H1 (cell line): ENCODE results near the gene TMEM25.

Source experiments
- CEBPB ChIP-seq: IDR thresholded peaks from 2 replicates; pipeline ENCODE4 v1.6.1; 2012; ENCODE audit warnings: low read depth, low read length
- CREB1 ChIP-seq: IDR thresholded peaks from 2 replicates; pipeline ENCODE4 v1.6.1; 2012; ENCODE audit warnings: inconsistent platforms
- CTCF ChIP-seq, 3 experiments: IDR thresholded peaks; 1 replicate in 2 of 3; 2 replicates in 1 of 3; pipeline versions ENCODE4 v1.5.1 to v1.6.1; 2011; ENCODE audit warnings: low read length in 3 of 3, mild to moderate bottlenecking in 3 of 3, inconsistent platforms in 2 of 3, low read depth in 1 of 3, moderate library complexity in 1 of 3; ENCODE audit not compliant: insufficient read depth in 1 of 3; ENCODE audit errors: control extremely low read depth in 1 of 3
- EZH2 ChIP-seq: fragments of 200-600 bp; sonication (generic); IDR thresholded peaks from 2 replicates; pipeline ENCODE4 v1.7.1; 2012; ENCODE audit warnings: low read depth, mild to moderate bottlenecking, moderate library complexity, low read length, inconsistent platforms; ENCODE audit not compliant: severe bottlenecking
- HDAC6 ChIP-seq: IDR thresholded peaks from one replicate; pipeline ENCODE4 v1.7.1; 2012; ENCODE audit warnings: low read depth, mild to moderate bottlenecking, inconsistent platforms, low read length, moderate library complexity
- SIN3A ChIP-seq, 2 experiments: IDR thresholded peaks in 1 of 2; conservative IDR thresholded peaks in 1 of 2; 2 replicates each; pipeline ENCODE4 v1.6.1; 2011 to 2012; ENCODE audit warnings: low read length in 2 of 2, improper control_type of control experiment in 1 of 2, low read depth in 1 of 2, mild to moderate bottlenecking in 1 of 2
- SP1 ChIP-seq: IDR thresholded peaks from 2 replicates; pipeline ENCODE4 v1.6.1; 2011; ENCODE audit warnings: low read depth, low read length
- SUZ12 ChIP-seq: fragments of 200-600 bp; sonication (generic); IDR thresholded peaks from 2 replicates; pipeline ENCODE4 v1.6.1; 2012; ENCODE audit warnings: mild to moderate bottlenecking, inconsistent platforms, low read length, moderate library complexity, mixed read lengths
- USF2 ChIP-seq: IDR thresholded peaks from 2 replicates; pipeline ENCODE4 v1.6.1; 2011; ENCODE audit warnings: low read length, improper control_type of control experiment
- ZNF274 ChIP-seq: IDR thresholded peaks from 2 replicates; pipeline ENCODE4 v1.7.0; 2012; ENCODE audit warnings: low read length, borderline replicate concordance; ENCODE audit errors: extremely low read depth

GRCh38 chr11:118514103-118514502 lies 16.9 kb upstream of the TMEM25 start:
- TF ChIP-seq USF2, result no peak
- TF ChIP-seq ZNF274, result no peak
- no peak for TF ChIP-seq CEBPB
- no peak for TF ChIP-seq CREB1
- TF ChIP-seq CTCF (IDR thresholded peaks at IDR 0.05; ENCODE audit: control extremely low read depth in 1 of 3, insufficient read depth in 1 of 3, low read depth in 1 of 3, low read length in 3 of 3), result no peak
- TF ChIP-seq EZH2, result no peak
- TF ChIP-seq SIN3A (conservative IDR thresholded peaks at IDR 0.05 in 1 of 2, IDR thresholded peaks at IDR 0.05 in 1 of 2; ENCODE audit: low read depth in 1 of 2, low read length in 2 of 2), result no peak
- TF ChIP-seq HDAC6, result no peak
- no peak for TF ChIP-seq SUZ12
- no peak for TF ChIP-seq SP1
